Measurements from ENCODE around the gene SAP30BP. TPM values are rescaled to one million over a fixed set of nuclear protein-coding genes. Genes with fewer than 3 reads are reported as not detected.

SAP30BP gene
- total and polyA plus RNA-seq, 2 of the 13 experiments (the other 11 are each of a cell fraction or from before 2014, with no cell fraction given), result 67.7 to 99.4 TPM

DNA sequence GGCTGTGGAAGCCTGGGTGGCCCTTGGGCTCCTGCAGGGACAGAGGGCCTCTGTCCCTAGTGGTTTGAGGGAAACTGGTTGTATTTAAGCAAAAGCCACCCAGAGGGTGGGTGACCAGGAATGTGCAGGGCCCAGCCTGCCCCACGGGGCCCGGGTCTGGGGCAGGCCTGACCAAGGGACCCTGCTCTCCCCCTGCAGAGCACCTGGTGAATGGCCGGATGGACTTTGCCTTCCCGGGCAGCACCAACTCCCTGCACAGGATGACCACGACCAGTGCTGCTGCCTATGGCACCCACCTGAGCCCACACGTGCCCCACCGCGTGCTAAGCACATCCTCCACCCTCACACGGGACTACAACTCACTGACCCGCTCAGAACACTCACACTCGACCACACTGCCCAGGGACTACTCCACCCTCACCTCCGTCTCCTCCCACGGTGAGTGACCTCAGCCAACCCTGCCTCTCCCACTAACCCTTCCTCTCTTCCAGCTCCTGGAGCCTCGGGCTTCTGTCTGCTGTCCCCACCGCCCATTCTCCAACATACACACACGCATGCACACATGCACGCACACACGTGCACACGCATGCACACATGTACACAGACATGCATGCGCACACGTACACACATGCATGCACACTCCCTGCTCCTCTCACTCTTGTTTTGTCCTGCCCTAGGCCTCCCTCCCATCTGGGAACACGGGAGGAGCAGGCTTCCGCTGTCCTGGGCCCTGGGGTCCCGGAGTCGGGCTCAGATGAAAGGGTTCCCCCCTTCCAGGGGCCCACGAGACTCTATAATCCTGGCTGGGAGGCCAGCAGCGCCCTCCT, 87.5 kb downstream of the SAP30BP start (continued):
- TF ChIP-seq, protein P1, sequence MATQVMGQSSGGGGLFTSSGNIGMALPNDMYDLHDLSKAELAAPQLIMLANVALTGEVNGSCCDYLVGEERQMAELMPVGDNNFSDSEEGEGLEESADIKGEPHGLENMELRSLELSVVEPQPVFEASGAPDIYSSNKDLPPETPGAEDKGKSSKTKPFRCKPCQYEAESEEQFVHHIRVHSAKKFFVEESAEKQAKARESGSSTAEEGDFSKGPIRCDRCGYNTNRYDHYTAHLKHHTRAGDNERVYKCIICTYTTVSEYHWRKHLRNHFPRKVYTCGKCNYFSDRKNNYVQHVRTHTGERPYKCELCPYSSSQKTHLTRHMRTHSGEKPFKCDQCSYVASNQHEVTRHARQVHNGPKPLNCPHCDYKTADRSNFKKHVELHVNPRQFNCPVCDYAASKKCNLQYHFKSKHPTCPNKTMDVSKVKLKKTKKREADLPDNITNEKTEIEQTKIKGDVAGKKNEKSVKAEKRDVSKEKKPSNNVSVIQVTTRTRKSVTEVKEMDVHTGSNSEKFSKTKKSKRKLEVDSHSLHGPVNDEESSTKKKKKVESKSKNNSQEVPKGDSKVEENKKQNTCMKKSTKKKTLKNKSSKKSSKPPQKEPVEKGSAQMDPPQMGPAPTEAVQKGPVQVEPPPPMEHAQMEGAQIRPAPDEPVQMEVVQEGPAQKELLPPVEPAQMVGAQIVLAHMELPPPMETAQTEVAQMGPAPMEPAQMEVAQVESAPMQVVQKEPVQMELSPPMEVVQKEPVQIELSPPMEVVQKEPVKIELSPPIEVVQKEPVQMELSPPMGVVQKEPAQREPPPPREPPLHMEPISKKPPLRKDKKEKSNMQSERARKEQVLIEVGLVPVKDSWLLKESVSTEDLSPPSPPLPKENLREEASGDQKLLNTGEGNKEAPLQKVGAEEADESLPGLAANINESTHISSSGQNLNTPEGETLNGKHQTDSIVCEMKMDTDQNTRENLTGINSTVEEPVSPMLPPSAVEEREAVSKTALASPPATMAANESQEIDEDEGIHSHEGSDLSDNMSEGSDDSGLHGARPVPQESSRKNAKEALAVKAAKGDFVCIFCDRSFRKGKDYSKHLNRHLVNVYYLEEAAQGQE (IDR thresholded peaks at IDR 0.05; ENCODE audit: borderline replicate concordance in 1 of 2, low read depth in 1 of 2, low read length in 2 of 2), result peak in 1 of 2 experiments; percentile 44; a peak in 1 of 4 replicates
- TF ChIP-seq ELF4 (CRISPR knock-in tag; IDR thresholded peaks at IDR 0.05; ENCODE audit: borderline replicate concordance), result no peak
- TF ChIP-seq ZNF589 (CRISPR knock-in tag; conservative IDR thresholded peaks at IDR 0.05), result peak; percentile 94
- TF ChIP-seq, protein P2, sequence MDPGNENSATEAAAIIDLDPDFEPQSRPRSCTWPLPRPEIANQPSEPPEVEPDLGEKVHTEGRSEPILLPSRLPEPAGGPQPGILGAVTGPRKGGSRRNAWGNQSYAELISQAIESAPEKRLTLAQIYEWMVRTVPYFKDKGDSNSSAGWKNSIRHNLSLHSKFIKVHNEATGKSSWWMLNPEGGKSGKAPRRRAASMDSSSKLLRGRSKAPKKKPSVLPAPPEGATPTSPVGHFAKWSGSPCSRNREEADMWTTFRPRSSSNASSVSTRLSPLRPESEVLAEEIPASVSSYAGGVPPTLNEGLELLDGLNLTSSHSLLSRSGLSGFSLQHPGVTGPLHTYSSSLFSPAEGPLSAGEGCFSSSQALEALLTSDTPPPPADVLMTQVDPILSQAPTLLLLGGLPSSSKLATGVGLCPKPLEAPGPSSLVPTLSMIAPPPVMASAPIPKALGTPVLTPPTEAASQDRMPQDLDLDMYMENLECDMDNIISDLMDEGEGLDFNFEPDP (CRISPR knock-in tag; conservative IDR thresholded peaks at IDR 0.05), result no peak; the same call in 1 of the 2 replicates
- TF ChIP-seq ZNF446 (CRISPR knock-in tag; IDR thresholded peaks at IDR 0.05), result no peak
- 0 out of 2 replicates have a peak, but pooled peaks have one; percentile 4 for TF ChIP-seq LCORL (IDR thresholded peaks at IDR 0.05)
- TF ChIP-seq LCORL (CRISPR knock-in tag; IDR thresholded peaks at IDR 0.05), result peak; percentile 97
- TF ChIP-seq, protein P3, sequence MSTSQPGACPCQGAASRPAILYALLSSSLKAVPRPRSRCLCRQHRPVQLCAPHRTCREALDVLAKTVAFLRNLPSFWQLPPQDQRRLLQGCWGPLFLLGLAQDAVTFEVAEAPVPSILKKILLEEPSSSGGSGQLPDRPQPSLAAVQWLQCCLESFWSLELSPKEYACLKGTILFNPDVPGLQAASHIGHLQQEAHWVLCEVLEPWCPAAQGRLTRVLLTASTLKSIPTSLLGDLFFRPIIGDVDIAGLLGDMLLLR (CRISPR knock-in tag; IDR thresholded peaks at IDR 0.05), result no peak
- TF ChIP-seq ZSCAN31 (CRISPR knock-in tag; IDR thresholded peaks at IDR 0.05; ENCODE audit: low read depth), result 0 out of 2 replicates have a peak, but pooled peaks have one; percentile 65
- TF ChIP-seq, protein P4, sequence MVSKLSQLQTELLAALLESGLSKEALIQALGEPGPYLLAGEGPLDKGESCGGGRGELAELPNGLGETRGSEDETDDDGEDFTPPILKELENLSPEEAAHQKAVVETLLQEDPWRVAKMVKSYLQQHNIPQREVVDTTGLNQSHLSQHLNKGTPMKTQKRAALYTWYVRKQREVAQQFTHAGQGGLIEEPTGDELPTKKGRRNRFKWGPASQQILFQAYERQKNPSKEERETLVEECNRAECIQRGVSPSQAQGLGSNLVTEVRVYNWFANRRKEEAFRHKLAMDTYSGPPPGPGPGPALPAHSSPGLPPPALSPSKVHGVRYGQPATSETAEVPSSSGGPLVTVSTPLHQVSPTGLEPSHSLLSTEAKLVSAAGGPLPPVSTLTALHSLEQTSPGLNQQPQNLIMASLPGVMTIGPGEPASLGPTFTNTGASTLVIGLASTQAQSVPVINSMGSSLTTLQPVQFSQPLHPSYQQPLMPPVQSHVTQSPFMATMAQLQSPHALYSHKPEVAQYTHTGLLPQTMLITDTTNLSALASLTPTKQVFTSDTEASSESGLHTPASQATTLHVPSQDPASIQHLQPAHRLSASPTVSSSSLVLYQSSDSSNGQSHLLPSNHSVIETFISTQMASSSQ (IDR thresholded peaks at IDR 0.05; ENCODE audit: low read depth), result no peak
- TF ChIP-seq, protein P4 (CRISPR knock-in tag; IDR thresholded peaks at IDR 0.05; ENCODE audit: borderline replicate concordance), result no peak; the same call in 1 of the 2 replicates
- TF ChIP-seq HHEX (CRISPR knock-in tag; IDR thresholded peaks at IDR 0.05), result no peak
- no peak for TF ChIP-seq NAIF1 (CRISPR knock-in tag; IDR thresholded peaks at IDR 0.05; ENCODE audit: borderline replicate concordance)
- TF ChIP-seq ISL2 (CRISPR knock-in tag; IDR thresholded peaks at IDR 0.05), result no peak
- peak; percentile 78 for TF ChIP-seq TBX2 (CRISPR knock-in tag; IDR thresholded peaks at IDR 0.05; ENCODE audit: borderline replicate concordance)
- TF ChIP-seq ZNF296 (CRISPR knock-in tag; conservative IDR thresholded peaks at IDR 0.05), result peak; percentile 94
- no peak for TF ChIP-seq SMARCC2 (IDR thresholded peaks at IDR 0.05)
